Testis (tissue), 3 donors: ENCODE results near the gene DISC1. TPM values are rescaled to one million over a fixed set of nuclear protein-coding genes. Genes with fewer than 3 reads are reported as not detected.
A peak's percentile ranks its signal among the peaks of the same experiment; 100 is the strongest.

Source experiments
- DNase-seq: peaks from one replicate; pipeline ENCODE4 v3.0.0-alpha.2; 2019
- H3K27ac ChIP-seq, 2 donors: fragments of 200-600 bp; sonication (generic); one replicate each; pipeline ENCODE4 v1.5.1; 2019
- H3K27me3 ChIP-seq: fragments of 200-600 bp; sonication (generic); one replicate; pipeline ENCODE4 v1.5.1; 2019
- H3K36me3 ChIP-seq: fragments of 200-600 bp; sonication (generic); one replicate; pipeline ENCODE4 v1.5.1; 2017; ENCODE audit warnings: low read depth; ENCODE audit errors: missing control alignments
- H3K4me1 ChIP-seq: fragments of 200-600 bp; sonication (generic); one replicate; pipeline ENCODE4 v1.5.1; 2019
- H3K4me3 ChIP-seq, 2 donors: fragments of 200-600 bp; sonication (generic); one replicate each; pipeline ENCODE4 v1.5.1; 2017 to 2019
- H3K9me3 ChIP-seq: fragments of 200-600 bp; sonication (generic); one replicate; pipeline ENCODE4 v1.5.1; 2017
- CTCF ChIP-seq, 3 experiments: fragments of 450-650 bp in 2 of 3; fragments of 200-600 bp in 1 of 3; sonication (generic) in 1 of 3; IDR thresholded peaks; one replicate each; pipeline ENCODE4 v1.5.1; 2016 to 2019; ENCODE audit warnings: antibody characterized with exemption in 3 of 3, mild to moderate bottlenecking in 2 of 3, moderate library complexity in 1 of 3
- POLR2A ChIP-seq: fragments of 450-650 bp; IDR thresholded peaks from one replicate; pipeline ENCODE4 v1.6.1; 2017; ENCODE audit warnings: antibody characterized with exemption, mild to moderate bottlenecking, moderate library complexity
- WGBS, 2 donors: methylation state at CpG; one replicate each; pipeline ENCODE4 v1.1.5; 2018; 5-methylcytosine and 5-hydroxymethylcytosine counted together
- intact Hi-C: fragments of 100-400 bp; cut with DNase I; formaldehyde crosslinking; loops from one replicate; pipeline ENCODE4 v1.15.1; 2023; ENCODE audit warnings: low total_unique reads
- polyA plus RNA-seq: library from polyadenylated mRNA; stranded (reverse); fragments of 350-450 nt; fragmentation: Illumina TruSeq; extraction: RNeasy Lipid Tissue Mini Kit (QIAGEN cat#74804); gene quantifications from one replicate; pipeline ENCODE4 v1.2.3, GENCODE V29; 2014; ENCODE audit warnings: low read depth, low replicate concordance; ENCODE audit not compliant: insufficient read depth
- total RNA-seq, 2 donors: library from RNA; depleted of rRNA; stranded (reverse); fragments of >200 nt; gene quantifications; one replicate each; pipeline ENCODE4 v1.2.3, GENCODE V29; 2016

DISC1 gene
- total and polyA plus RNA-seq, 3 donors from 2014 or later = 1.8 to 6.8 (median 5.7) TPM

- intact Hi-C loops = no loop called here
- Histone ChIP-seq H3K4me1 (no peaks in the 10 kb centered on the region), H3K4me3 (no peak overlapping the region), H3K27me3 (no peaks in the 10 kb centered on the region), H3K27ac (no peak overlapping the region), H3K36me3 (no peaks in the 10 kb centered on the region), H3K9me3 (no peaks in the 10 kb centered on the region)
- no peak for TF ChIP-seq CTCF (IDR thresholded peaks at IDR 0.05)
- no peak for DNase-seq
- WGBS, 2 donors = 92 to 100% methylated on average over 1 of the region's 1 CpG
Measured at GRCh38 chr1:231842441-231842840, 215.9 kb downstream of the DISC1 start.

- no peak overlapping the region for H3K27ac ChIP-seq
- no peaks in the 10 kb centered on the region for H3K36me3 ChIP-seq
- 77 to 78% methylated on average over 7 of the region's 7 CpGs for WGBS, 2 donors
- no peaks in the 10 kb centered on the region for H3K27me3 ChIP-seq
- H3K4me3 ChIP-seq = no peak overlapping the region
- H3K9me3 ChIP-seq = no peaks in the 10 kb centered on the region
- no peak for TF ChIP-seq CTCF (IDR thresholded peaks at IDR 0.05)
- no peak for TF ChIP-seq POLR2A
- H3K4me1 ChIP-seq = no peaks in the 10 kb centered on the region
- intact Hi-C loops = no loop called here
- DNase-seq = no peak
Measured at GRCh38 chr1:231844986-231845502, 218.5 kb downstream of the DISC1 start.

GRCh38 chr1:231847612-231848397, 221.2 kb downstream of the DISC1 start:
- no peak for DNase-seq
- Histone ChIP-seq H3K9me3 (no peaks in the 10 kb centered on the region), H3K4me3 (no peak overlapping the region), H3K27me3 (no peaks in the 10 kb centered on the region), H3K4me1 (no peaks in the 10 kb centered on the region), H3K27ac (no peak overlapping the region), H3K36me3 (no peaks in the 10 kb centered on the region)
- WGBS, 2 donors = 95 to 97% methylated on average over 7 of the region's 7 CpGs
- TF ChIP-seq POLR2A (no peak), CTCF (IDR thresholded peaks at IDR 0.05) (no peak)
- intact Hi-C loops = no loop called here

GRCh38 chr1:231849981-231850380, 223.4 kb downstream of the DISC1 start:
- no peak for TF ChIP-seq CTCF (IDR thresholded peaks at IDR 0.05)
- no peak for TF ChIP-seq POLR2A
- no peak for DNase-seq
- 84 to 88% methylated on average over 5 of the region's 5 CpGs for WGBS, 2 donors
- Histone ChIP-seq H3K4me3 (no peak overlapping the region), H3K9me3 (no peaks in the 10 kb centered on the region), H3K36me3 (no peaks in the 10 kb centered on the region), H3K27ac (no peak overlapping the region), H3K4me1 (no peaks in the 10 kb centered on the region), H3K27me3 (no peaks in the 10 kb centered on the region)
- intact Hi-C loops = no loop called here

- TF ChIP-seq CTCF (IDR thresholded peaks at IDR 0.05) (no peak), POLR2A (no peak)
- Histone ChIP-seq H3K27me3 (no peaks in the 10 kb centered on the region), H3K36me3 (no peaks in the 10 kb centered on the region), H3K4me3 (no peak overlapping the region), H3K9me3 (no peaks in the 10 kb centered on the region), H3K4me1 (no peaks in the 10 kb centered on the region), H3K27ac (no peak overlapping the region)
- intact Hi-C loops = no loop called here
- WGBS, 2 donors = 68 to 77% methylated on average over 5 of the region's 5 CpGs
- peak; percentile 27 for DNase-seq
Measured at GRCh38 chr1:231850786-231851185, 224.2 kb downstream of the DISC1 start.
